ENCODE measurements around the gene EPN1.
A peak's percentile ranks its signal among the peaks of the same experiment; 100 is the strongest.
"Not testable (repeated sequence)": the region's sequence is repeated elsewhere in the genome, so short reads cannot be mapped to it uniquely, and the experiment has no call there.

EPN1 gene

GRCh38 chr19:55694656-55695491, 19.8 kb downstream of the EPN1 start:
- no peak for DNase-seq

- no peak for DNase-seq
These were observed 20.7 kb downstream of the EPN1 start for GRCh38 chr19:55695511-55696290.

GRCh38 chr19:55696301-55697068, 21.5 kb downstream of the EPN1 start:
- no peak for DNase-seq

- DNase-seq: no peak
These were observed 22.0 kb downstream of the EPN1 start for GRCh38 chr19:55697069-55697440.

GRCh38 chr19:55697698-55698097, 22.7 kb downstream of the EPN1 start:
- DNase-seq: no peak

- DNase-seq: no peak
These were observed 23.2 kb downstream of the EPN1 start for GRCh38 chr19:55698256-55698655.

- DNase-seq: no peak
These were observed 24.2 kb downstream of the EPN1 start for GRCh38 chr19:55699221-55699620.

GRCh38 chr19:55700813-55701212, 25.8 kb downstream of the EPN1 start:
- no peak for DNase-seq

GRCh38 chr19:55702131-55702627, 27.2 kb downstream of the EPN1 start:
- DNase-seq: no peak

GRCh38 chr19:55703790-55704215, 28.8 kb downstream of the EPN1 start:
- peak; percentile 39 for DNase-seq

- DNase-seq: no peak
These were observed 29.6 kb downstream of the EPN1 start for GRCh38 chr19:55704494-55705245.

- DNase-seq: no peak
These were observed 30.9 kb downstream of the EPN1 start for GRCh38 chr19:55705972-55706371.

GRCh38 chr19:55711719-55712118, 36.7 kb downstream of the EPN1 start:
- DNase-seq: no peak

GRCh38 chr19:55712804-55713631, 38.0 kb downstream of the EPN1 start:
- DNase-seq: no peak

- DNase-seq: no peak
These were observed 41.5 kb downstream of the EPN1 start for GRCh38 chr19:55716531-55716930.

- no peak for DNase-seq
These were observed 42.2 kb downstream of the EPN1 start for GRCh38 chr19:55717251-55717650.

GRCh38 chr19:55717879-55718711, 43.1 kb downstream of the EPN1 start:
- DNase-seq: not testable (repeated sequence)

- no peak for DNase-seq
These were observed 45.3 kb downstream of the EPN1 start for GRCh38 chr19:55720214-55720746.

- DNase-seq: no peak
These were observed 45.8 kb downstream of the EPN1 start for GRCh38 chr19:55720801-55721200.

GRCh38 chr19:55723491-55723890, 48.5 kb downstream of the EPN1 start:
- DNase-seq: no peak
